GM12801 (cell line): Measurements from ENCODE around the gene C1orf226.

Experiments used
- CTCF ChIP-seq: IDR thresholded peaks from one replicate; pipeline ENCODE4 v1.5.1; 2011; ENCODE audit warnings: control low read depth; ENCODE audit not compliant: insufficient read length; ENCODE audit errors: extremely low read depth

Gene C1orf226

GRCh38 chr1:162381383-162381782 is at the start of gene C1orf226:
Gene C1orf226 (plus strand): TSS chr1:162381728. CDS start chr1:162381902, 174 bp downstream.
- no peak for TF ChIP-seq CTCF

DNA sequence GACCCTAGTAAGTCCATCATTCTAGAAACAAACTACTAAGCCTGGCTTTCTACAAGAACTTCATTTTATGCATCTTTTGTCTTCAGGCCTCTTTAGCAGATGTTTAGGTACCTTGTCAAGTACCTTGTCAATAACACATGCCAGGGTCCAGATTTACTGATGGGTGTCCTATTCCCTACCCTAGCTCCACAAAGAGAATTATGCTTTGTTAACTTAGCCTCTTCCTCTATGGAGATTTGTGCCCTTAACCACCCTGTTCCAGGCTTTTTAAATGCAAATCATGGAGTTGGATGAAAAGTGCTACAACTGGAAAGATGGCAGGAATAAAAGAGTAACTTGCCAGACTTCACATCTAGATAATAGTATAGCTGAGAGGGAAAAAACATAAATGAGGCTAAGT is 47.5 kb upstream of the C1orf226 start:
- no peak for TF ChIP-seq CTCF

GRCh38 chr1:162335126-162335525 is 46.4 kb upstream of the C1orf226 start:
- no peak for TF ChIP-seq CTCF

DNA sequence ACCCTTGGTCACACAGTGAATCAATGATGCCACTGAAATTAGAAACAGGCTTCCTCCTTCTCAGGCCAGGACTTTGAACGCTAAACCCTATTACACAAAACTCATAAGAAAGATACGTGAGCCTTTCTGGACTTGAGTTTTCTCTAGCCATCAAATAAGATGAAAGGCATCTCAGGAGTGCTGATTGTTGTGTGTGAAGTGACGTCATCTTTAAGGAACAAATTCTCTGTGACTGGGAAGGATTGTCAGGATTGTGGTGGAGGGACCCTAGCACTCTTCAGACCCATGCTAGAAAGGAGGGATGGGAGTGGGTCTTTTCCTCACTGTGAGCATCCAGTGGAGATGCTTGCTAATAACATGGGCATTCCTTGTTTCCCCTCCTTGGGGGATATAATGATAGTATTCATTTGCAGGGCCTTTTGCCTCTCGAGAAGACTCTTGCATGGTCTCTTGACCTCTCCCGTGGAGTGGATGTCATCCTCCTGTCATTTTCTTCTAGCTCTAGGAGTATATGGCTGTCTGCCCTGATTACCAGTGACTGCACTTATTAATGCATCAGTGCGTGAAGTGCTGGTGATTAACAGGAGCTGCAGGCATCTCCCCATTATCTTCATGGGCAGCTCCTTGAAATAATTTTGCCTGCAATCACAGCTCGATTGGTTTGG is 44.8 kb upstream of the C1orf226 start:
- TF ChIP-seq CTCF: no peak

DNA sequence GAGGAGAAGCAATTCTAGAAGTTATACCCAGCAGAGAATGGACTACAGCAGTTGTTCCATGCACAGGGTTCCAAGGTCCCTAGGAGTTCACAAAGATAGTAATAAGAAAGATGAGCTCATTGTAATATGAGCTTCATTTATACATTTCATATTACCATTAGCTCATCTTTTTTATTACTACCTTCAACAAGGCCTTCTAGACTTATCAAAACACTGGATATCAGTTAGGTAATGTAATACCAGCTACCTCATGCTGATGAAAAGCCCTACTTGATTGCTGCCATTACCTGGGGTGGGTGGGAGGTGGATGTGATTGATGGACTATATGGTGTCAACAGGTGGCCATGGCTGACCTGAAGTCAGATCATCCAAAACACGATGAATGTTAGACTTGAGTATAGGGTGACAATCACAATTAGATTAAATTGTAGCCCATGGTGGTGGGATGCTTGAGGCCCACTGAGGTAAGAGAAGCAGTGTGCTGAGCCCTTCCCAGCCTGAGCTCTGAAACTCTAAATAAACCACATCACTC is 39.0 kb upstream of the C1orf226 start:
- TF ChIP-seq CTCF: no peak

DNA sequence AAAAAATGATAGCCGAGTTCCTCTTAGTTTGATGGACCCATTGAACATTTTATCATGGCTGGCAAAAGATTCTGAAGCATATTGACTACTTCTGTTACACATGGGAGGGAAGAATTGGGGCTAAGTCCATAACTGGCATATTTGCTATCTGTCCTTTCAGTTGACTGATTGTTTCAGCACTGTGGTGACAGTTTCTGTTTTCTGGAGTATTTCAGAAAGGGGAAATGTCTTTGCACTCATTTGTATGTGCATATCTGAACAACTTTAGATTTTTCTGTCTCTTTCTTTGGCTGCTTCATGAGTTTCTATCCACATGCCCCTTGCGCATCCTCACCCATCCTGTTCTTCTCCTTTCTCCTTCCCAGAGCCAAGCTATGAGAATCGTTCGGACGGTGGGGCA is 38.1 kb upstream of the C1orf226 start:
- TF ChIP-seq CTCF: no peak

- TF ChIP-seq CTCF: no peak
Measured at GRCh38 chr1:162347281-162347680, 34.2 kb upstream of the C1orf226 start.
